GM18861 (cell line): Measurements from ENCODE around the gene SEH1L.
"Not testable (repeated sequence)": the region's sequence is repeated elsewhere in the genome, so short reads cannot be mapped to it uniquely, and the experiment has no call there.

ENCODE experiments used
- ATAC-seq: cut with Tn5 transposase; IDR thresholded peaks from one replicate; pipeline ENCODE4 v1.9.1; 2021; ENCODE audit not compliant: unreplicated experiment

Gene SEH1L

GRCh38 chr18:12939162-12939561, 8.6 kb upstream of the SEH1L start:
- no peak for ATAC-seq

GRCh38 chr18:12943215-12943614, 4.6 kb upstream of the SEH1L start:
- no peak for ATAC-seq

GRCh38 chr18:12944709-12945108, 3.1 kb upstream of the SEH1L start:
- ATAC-seq = no peak

GRCh38 chr18:12946549-12947284, 1.1 kb upstream of the SEH1L start:
- ATAC-seq = no peak

GRCh38 chr18:12948050-12948804, 416 bp downstream of the SEH1L start:
- peak; percentile 61 for ATAC-seq

- ATAC-seq = no peak
Observed at GRCh38 chr18:12958478-12958877, 10.7 kb downstream of the SEH1L start.

- ATAC-seq = no peak
Observed at GRCh38 chr18:12960395-12960794, 12.6 kb downstream of the SEH1L start.

GRCh38 chr18:12960853-12961397, 13.1 kb downstream of the SEH1L start:
- ATAC-seq = no peak

GRCh38 chr18:12963069-12963468, 15.3 kb downstream of the SEH1L start:
- no peak for ATAC-seq

GRCh38 chr18:12968115-12968514, 20.3 kb downstream of the SEH1L start:
- no peak for ATAC-seq

GRCh38 chr18:12968619-12969018, 20.8 kb downstream of the SEH1L start:
- ATAC-seq = no peak

GRCh38 chr18:12973562-12974213, 25.9 kb downstream of the SEH1L start:
- ATAC-seq = no peak

GRCh38 chr18:12975488-12975887, 27.7 kb downstream of the SEH1L start:
- no peak for ATAC-seq

GRCh38 chr18:12976305-12976704, 28.5 kb downstream of the SEH1L start:
- ATAC-seq = no peak

- not testable (repeated sequence) for ATAC-seq
Observed at GRCh38 chr18:12980065-12980464, 32.3 kb downstream of the SEH1L start.

- no peak for ATAC-seq
Observed at GRCh38 chr18:12989397-12990122, 41.7 kb downstream of the SEH1L start.

GRCh38 chr18:12990123-12990475, 42.3 kb downstream of the SEH1L start:
- ATAC-seq = no peak

GRCh38 chr18:12990641-12990966, 42.8 kb downstream of the SEH1L start:
- no peak for ATAC-seq

- ATAC-seq = peak; percentile 74
Observed at GRCh38 chr18:12990967-12991820, 43.4 kb downstream of the SEH1L start, which contains the start of gene CEP192. Gene CEP192 (plus strand): TSS chr18:12991362. CDS start chr18:12999425, 8,063 bp downstream.

- no peak for ATAC-seq
Observed at GRCh38 chr18:12991821-12992179, 44.0 kb downstream of the SEH1L start.
